ENCODE results near the gene ADARB2.

- TF ChIP-seq CTCF (IDR thresholded peaks at IDR 0.05): no peak
- TF ChIP-seq POLR2A (IDR thresholded peaks at IDR 0.05): no peak
Observed at GRCh38 chr10:1483826-1484225, 253.5 kb downstream of the ADARB2 start.

All from Peyer's patch (tissue), 4 donors.